H1 (cell line): Measurements from ENCODE around the gene TRAP1. TPM values are rescaled to one million over a fixed set of nuclear protein-coding genes. Genes with fewer than 3 reads are reported as not detected.

Source experiments
- CTCF ChIA-PET: fragments of 300-600 bp; sonication (Branson Sonifier 250); formaldehyde crosslinking; loops from one replicate; lab custom pipeline; 2021; ENCODE audit not compliant: partially characterized antibody; lab: Charles Lee
- POLR2A ChIA-PET: fragments of 300-600 bp; sonication (Branson Sonifier 250); formaldehyde crosslinking; loops from one replicate; lab custom pipeline; 2021; ENCODE audit warnings: inconsistent platforms; ENCODE audit not compliant: partially characterized antibody; lab: Charles Lee
- DNase-seq, 2 experiments: peaks; one replicate each; pipeline versions ENCODE4 v3.0.0 to v3.0.0-alpha.2; 2010 to 2022; ENCODE audit warnings: low spot score in 2 of 2, low read depth in 1 of 2, mixed read lengths in 1 of 2
- FAIRE-seq: peaks from 2 replicates; lab custom pipeline; 2011; peaks lifted over from hg19 to GRCh38; lab: Jason Lieb, UNC
- H2AFZ ChIP-seq: 2 replicates; pipeline ENCODE4 v1.8.1; 2012; ENCODE audit warnings: low read length, inconsistent platforms
- H2AK5ac ChIP-seq: 2 replicates; pipeline ENCODE4 v1.6.1; 2013; ENCODE audit warnings: low read depth, low read length
- H2BK120ac ChIP-seq: replicated peaks from 2 replicates; pipeline ENCODE3; 2013; ENCODE audit warnings: low read depth, low read length, inconsistent platforms
- H2BK12ac ChIP-seq: 2 replicates; pipeline ENCODE4 v1.6.1; 2013; ENCODE audit warnings: low read depth, low read length
- H2BK15ac ChIP-seq: 2 replicates; pipeline ENCODE4 v1.6.1; 2013; ENCODE audit warnings: low read length
- H2BK20ac ChIP-seq: 2 replicates; pipeline ENCODE4 v1.6.1; 2013; ENCODE audit warnings: low read length
- H2BK5ac ChIP-seq: 2 replicates; pipeline ENCODE4 v1.6.1; 2013; ENCODE audit warnings: low read depth, low read length
- H3K14ac ChIP-seq: 2 replicates; pipeline ENCODE4 v1.6.1; 2013; ENCODE audit warnings: inconsistent platforms; ENCODE audit not compliant: insufficient read length
- H3K18ac ChIP-seq: 2 replicates; pipeline ENCODE4 v1.6.1; 2013; ENCODE audit warnings: low read length; ENCODE audit errors: extremely low read depth
- H3K23ac ChIP-seq: 2 replicates; pipeline ENCODE4 v1.6.1; 2013; ENCODE audit warnings: inconsistent platforms; ENCODE audit not compliant: insufficient read length
- H3K23me2 ChIP-seq: 2 replicates; pipeline ENCODE4 v1.6.1; 2013; ENCODE audit warnings: low read depth, low read length
- H3K27ac ChIP-seq: 2 replicates; pipeline ENCODE4 v1.6.1; 2011; ENCODE audit warnings: low read depth, low read length, inconsistent platforms
- H3K27me3 ChIP-seq, 4 experiments: replicated peaks in 1 of 4; 1 replicate in 1 of 4; 2 replicates in 3 of 4; pipeline versions ENCODE4 v1.6.1 to v1.8.1; 2011 to 2013; ENCODE audit warnings: low read length in 3 of 4, mild to moderate bottlenecking in 3 of 4, inconsistent platforms in 2 of 4, mixed read lengths in 2 of 4, moderate library complexity in 1 of 4; ENCODE audit not compliant: control insufficient read depth in 3 of 4, insufficient read depth in 3 of 4; ENCODE audit errors: extremely low read depth in 1 of 4
- H3K36me3 ChIP-seq, 4 experiments: 2 replicates each; pipeline versions ENCODE4 v1.6.1 to v1.8.1; 2011 to 2013; ENCODE audit warnings: mild to moderate bottlenecking in 4 of 4, low read length in 3 of 4, moderate library complexity in 2 of 4, control low read depth in 1 of 4, inconsistent platforms in 1 of 4; ENCODE audit not compliant: insufficient read depth in 4 of 4, control insufficient read depth in 2 of 4
- H3K4ac ChIP-seq: replicated peaks from 2 replicates; pipeline ENCODE3; 2013; ENCODE audit warnings: low read length, low read depth, mixed read lengths, inconsistent platforms; ENCODE audit not compliant: insufficient read length
- H3K4me1 ChIP-seq, 4 experiments: replicated peaks in 1 of 4; 1 replicate in 1 of 4; 2 replicates in 3 of 4; pipeline versions ENCODE4 v1.6.1 to v1.8.1; 2011 to 2013; ENCODE audit warnings: low read length in 3 of 4, inconsistent platforms in 2 of 4, mixed read lengths in 1 of 4; ENCODE audit not compliant: insufficient read depth in 4 of 4, control insufficient read depth in 3 of 4
- H3K4me2 ChIP-seq, 2 experiments: 2 replicates each; pipeline versions ENCODE4 v1.6.1 to v1.8.1; 2011 to 2013; ENCODE audit warnings: low read depth in 2 of 2, low read length in 2 of 2, control low read depth in 1 of 2, inconsistent platforms in 1 of 2, mild to moderate bottlenecking in 1 of 2; ENCODE audit not compliant: insufficient read depth in 1 of 2
- H3K4me3 ChIP-seq, 4 experiments: fragments of 200-600, 300-600 bp in 1 of 4; sonication (generic), shearing (Covaris generic), sonication (Bioruptor Twin) in 1 of 4; 2 replicates each; pipeline versions ENCODE4 v1.5.1 to v1.8.1; 2011 to 2016; ENCODE audit warnings: low read length in 4 of 4, low read depth in 3 of 4, control low read depth in 2 of 4, inconsistent platforms in 2 of 4, mild to moderate bottlenecking in 2 of 4, mixed read lengths in 1 of 4, moderate library complexity in 1 of 4; ENCODE audit not compliant: insufficient read depth in 2 of 4; ENCODE audit errors: extremely low read depth in 1 of 4
- H3K56ac ChIP-seq: replicated peaks from 2 replicates; pipeline ENCODE3; 2013; ENCODE audit warnings: low read depth, mild to moderate bottlenecking, mixed read lengths, low read length, inconsistent platforms; ENCODE audit not compliant: insufficient read length
- H3K79me1 ChIP-seq: 2 replicates; pipeline ENCODE4 v1.6.1; 2013; ENCODE audit warnings: low read depth, low read length, control low read depth
- H3K79me2 ChIP-seq, 2 experiments: 2 replicates each; pipeline versions ENCODE4 v1.6.1 to v1.8.1; 2012 to 2013; ENCODE audit warnings: low read length in 2 of 2, mild to moderate bottlenecking in 2 of 2, inconsistent platforms in 1 of 2; ENCODE audit not compliant: insufficient read depth in 2 of 2, control insufficient read depth in 1 of 2
- H3K9ac ChIP-seq, 4 experiments: replicated peaks in 1 of 4; 1 replicate in 1 of 4; 2 replicates in 3 of 4; pipeline versions ENCODE4 v1.6.1 to v1.8.1; 2011 to 2013; ENCODE audit warnings: low read depth in 3 of 4, low read length in 3 of 4, control low read depth in 2 of 4, mild to moderate bottlenecking in 2 of 4, moderate library complexity in 2 of 4, inconsistent platforms in 1 of 4; ENCODE audit errors: extremely low read depth in 1 of 4
- H3K9me3 ChIP-seq, 2 experiments: 2 replicates each; pipeline versions ENCODE4 v1.6.1 to v1.8.1; 2012 to 2013; ENCODE audit warnings: mild to moderate bottlenecking in 2 of 2, moderate library complexity in 2 of 2, control low read depth in 1 of 2, inconsistent platforms in 1 of 2, low read depth in 1 of 2, low read length in 1 of 2, mixed read lengths in 1 of 2; ENCODE audit not compliant: insufficient read depth in 2 of 2
- H4K20me1 ChIP-seq, 2 experiments: replicated peaks in 1 of 2; 2 replicates each; pipeline versions ENCODE3 to v1.8.1; 2011 to 2013; ENCODE audit warnings: inconsistent platforms in 2 of 2, low read length in 2 of 2, mild to moderate bottlenecking in 1 of 2; ENCODE audit not compliant: insufficient read depth in 2 of 2, control insufficient read depth in 1 of 2
- H4K5ac ChIP-seq: 2 replicates; pipeline ENCODE4 v1.6.1; 2013; ENCODE audit warnings: low read length, low read depth, mixed read lengths, inconsistent platforms; ENCODE audit not compliant: insufficient read length
- H4K8ac ChIP-seq: 2 replicates; pipeline ENCODE4 v1.8.0; 2013; ENCODE audit warnings: mild to moderate bottlenecking, moderate library complexity, low read length, inconsistent platforms; ENCODE audit not compliant: insufficient read depth; ENCODE audit errors: extremely low read depth
- H4K91ac ChIP-seq: replicated peaks from 2 replicates; pipeline ENCODE3; 2013; ENCODE audit warnings: low read length, mixed read lengths, inconsistent platforms; ENCODE audit not compliant: insufficient read length
- ASH2L ChIP-seq: fragments of 200-600, 300-600 bp; sonication (generic); IDR thresholded peaks from one replicate; pipeline ENCODE4 v1.7.1; 2017; ENCODE audit warnings: low read length
- BRCA1 ChIP-seq: IDR thresholded peaks from 2 replicates; pipeline ENCODE4 v1.6.1; 2012; ENCODE audit warnings: low read depth, low read length, improper control_type of control experiment
- CBX5 ChIP-seq: fragments of 300-800, 300-1000 bp; sonication (generic); IDR thresholded peaks from 2 replicates; pipeline ENCODE4 v1.7.1; 2016; ENCODE audit warnings: antibody characterized with exemption, low read length, low read depth
- CHD1 ChIP-seq: IDR thresholded peaks from 2 replicates; pipeline ENCODE4 v1.6.1; 2012; ENCODE audit warnings: low read depth, low read length, improper control_type of control experiment
- FOSL1 ChIP-seq: IDR thresholded peaks from 2 replicates; pipeline ENCODE4 v1.6.1; 2011; ENCODE audit warnings: mild to moderate bottlenecking, low read depth, low read length, moderate library complexity; ENCODE audit not compliant: insufficient read depth
- GTF2F1 ChIP-seq: IDR thresholded peaks from 2 replicates; pipeline ENCODE4 v1.6.1; 2012; ENCODE audit warnings: low read depth, low read length, improper control_type of control experiment, borderline replicate concordance
- JUN ChIP-seq: IDR thresholded peaks from 2 replicates; pipeline ENCODE4 v1.6.1; 2011; ENCODE audit warnings: low read depth, mild to moderate bottlenecking, improper control_type of control experiment, low read length
- MAX ChIP-seq: IDR thresholded peaks from 2 replicates; pipeline ENCODE4 v1.6.1; 2012; ENCODE audit warnings: inconsistent platforms
- NANOG ChIP-seq: IDR thresholded peaks from 2 replicates; pipeline ENCODE4 v1.6.1; 2011; ENCODE audit warnings: low read length, low read depth, mild to moderate bottlenecking, inconsistent platforms; ENCODE audit not compliant: insufficient read depth, poor library complexity, severe bottlenecking
- PHF8 ChIP-seq: fragments of 200-600 bp; sonication (generic); conservative IDR thresholded peaks from 2 replicates; pipeline ENCODE4 v1.7.1; 2012; ENCODE audit warnings: low read depth, mild to moderate bottlenecking, inconsistent platforms, low read length, moderate library complexity
- RBBP5 ChIP-seq: IDR thresholded peaks from 2 replicates; pipeline ENCODE4 v1.7.1; 2012; ENCODE audit warnings: low read depth, mild to moderate bottlenecking, inconsistent platforms, low read length, moderate library complexity, borderline replicate concordance
- RFX5 ChIP-seq: IDR thresholded peaks from 2 replicates; pipeline ENCODE4 v1.6.1; 2011; ENCODE audit warnings: low read depth, low read length, improper control_type of control experiment, borderline replicate concordance
- SAP30 ChIP-seq: fragments of 300-600 bp; sonication (generic); IDR thresholded peaks from 2 replicates; pipeline ENCODE4 v1.7.1; 2012; ENCODE audit warnings: low read length, moderate library complexity, mild to moderate bottlenecking, inconsistent platforms; ENCODE audit not compliant: insufficient read depth, insufficient replicate concordance
- SIRT6 ChIP-seq: IDR thresholded peaks from one replicate; pipeline ENCODE4 v1.7.1; 2012; ENCODE audit warnings: low read length, inconsistent platforms
- WGBS, 2 experiments: shearing (Covaris generic) in 1 of 2; methylation state at CpG; one replicate each; pipeline versions ENCODE4 v1.1.6 to v1.1.7; 2013 to 2015; ENCODE audit warnings: low lambda C conversion rate in 2 of 2, mixed read lengths in 2 of 2, inconsistent platforms in 1 of 2, low coverage in 1 of 2, missing lambda C conversion rate in 1 of 2; ENCODE audit not compliant: insufficient replicate concordance in 2 of 2, insufficient coverage in 1 of 2, insufficient read length in 1 of 2; ENCODE audit errors: extremely low coverage in 1 of 2, missing lambda C conversion rate in 1 of 2; 5-methylcytosine and 5-hydroxymethylcytosine counted together
- polyA plus RNA-seq, 7 experiments: library from polyadenylated mRNA; depleted of rRNA in 3 of 7; stranded (reverse) in 5 of 7; unstranded in 2 of 7; fragments of >200 nt in 5 of 7; fragments of 200-250 nt in 2 of 7; gene quantifications; 1 replicate in 5 of 7; 2 replicates in 1 of 7; 4 replicates in 1 of 7; pipeline versions ENCODE4 v1.2.1 to v1.2.3, GENCODE V29; 2011 to 2013; ENCODE audit warnings: missing spikeins in 2 of 7, mixed read lengths in 2 of 7
- total RNA-seq: library from RNA; stranded (reverse); fragmentation: NEBNext Ultra II Directional; extraction: Animal tissue kit (Norgen Biotek cat#: 25700); gene quantifications from 2 replicates; pipeline ENCODE4 v1.2.1, GENCODE V29; 2021

TRAP1 gene
- total and polyA plus RNA-seq, 2 of the 8 experiments (the other 6 are each of a cell fraction or from before 2014, with no cell fraction given): 215 to 283 TPM

DNA sequence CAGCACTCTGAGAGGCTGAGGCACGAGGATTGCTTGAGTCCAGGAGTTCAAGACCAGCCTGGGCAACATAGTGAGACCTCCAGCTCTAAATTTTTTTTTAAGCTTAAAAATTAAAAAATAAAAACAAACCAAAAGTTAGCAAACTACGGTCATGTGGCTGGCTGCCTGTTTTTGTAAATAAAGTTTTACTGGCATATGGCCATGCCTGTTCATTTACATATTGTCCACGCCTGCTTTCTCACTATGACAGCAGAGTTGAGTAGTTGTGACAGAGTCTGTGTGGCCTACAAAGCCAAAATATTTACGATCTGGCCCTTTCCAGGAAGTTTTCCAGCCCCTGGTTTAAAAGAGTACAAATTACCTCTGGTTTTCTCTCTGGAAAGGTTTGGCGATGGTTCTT lies 109.3 kb downstream of the TRAP1 start:
- Histone ChIP-seq H3K9me3 (no peaks in the 10 kb centered on the region), H3K79me2 (peaks cover 4 to 12% of the 10 kb centered on the region in 2 experiments)
- TF ChIP-seq PHF8: no peak
- no peak for TF ChIP-seq ASH2L
- TF ChIP-seq RFX5: no peak
- TF ChIP-seq SIRT6: no peak
- no peak for TF ChIP-seq NANOG
- TF ChIP-seq SAP30: no peak
- no peak for TF ChIP-seq GTF2F1
- TF ChIP-seq CBX5: no peak
- TF ChIP-seq MAX: no peak
- no peak for TF ChIP-seq RBBP5
- no peak for TF ChIP-seq FOSL1
- TF ChIP-seq BRCA1: no peak
- TF ChIP-seq JUN: no peak
- no peak for TF ChIP-seq CHD1

More for the DNA sequence above, 109.3 kb downstream of the TRAP1 start:
- no peak overlapping the region for H2AK5ac ChIP-seq
- ChIA-PET POLR2A (no interaction called here), CTCF (no interaction called here)
- FAIRE-seq (no peak), DNase-seq (no peak)
- H3K4me3 ChIP-seq: no peak overlapping the region
- no peak overlapping the region for H3K14ac ChIP-seq
- no peak overlapping the region for H3K4ac ChIP-seq
- H4K5ac ChIP-seq: no peak overlapping the region
- WGBS, 2 experiments: 88% methylated on average over 5 of the region's 5 CpGs; no CpG with 5 or more reads in 1 of the 2 experiments
- H3K23me2 ChIP-seq: peaks cover 6% of the 10 kb centered on the region; the same call in 1 of the 2 replicates
- no peak overlapping the region for H2BK12ac ChIP-seq
- no peak overlapping the region for H2BK120ac ChIP-seq
- H3K36me3 ChIP-seq: peaks cover 0 to 9% (median 1%) of the 10 kb centered on the region in 4 experiments; a peak in 3 of 8 replicates
- H3K4me2 ChIP-seq: no peak overlapping the region
- no peak overlapping the region for H2BK5ac ChIP-seq
- no peak overlapping the region for H3K27ac ChIP-seq
- H3K79me1 ChIP-seq: no peaks in the 10 kb centered on the region
- H2BK20ac ChIP-seq: no peak overlapping the region
- peaks cover 0 to 4% (median 0%) of the 10 kb centered on the region in 4 experiments; a peak in 3 of 7 replicates for H3K4me1 ChIP-seq
- no peak overlapping the region for H2AFZ ChIP-seq
- H4K20me1 ChIP-seq: peaks cover 0 to 2% of the 10 kb centered on the region in 2 experiments
- H3K27me3 ChIP-seq: peaks cover 0 to 3% (median 0%) of the 10 kb centered on the region in 4 experiments; a peak in 1 of 7 replicates
- no peak overlapping the region for H4K8ac ChIP-seq
- H3K9ac ChIP-seq: no peak overlapping the region
- no peak overlapping the region for H4K91ac ChIP-seq
- no peak overlapping the region for H2BK15ac ChIP-seq
- H3K18ac ChIP-seq: no peak overlapping the region
- H3K56ac ChIP-seq: no peak overlapping the region
- no peak overlapping the region for H3K23ac ChIP-seq
